ENCODE measurements around the gene WDR73. TPM values are rescaled to one million over a fixed set of nuclear protein-coding genes. Genes with fewer than 3 reads are reported as not detected.

WDR73 gene
- total RNA-seq: 12.2 and 21.3 TPM in 2 replicates

DNA sequence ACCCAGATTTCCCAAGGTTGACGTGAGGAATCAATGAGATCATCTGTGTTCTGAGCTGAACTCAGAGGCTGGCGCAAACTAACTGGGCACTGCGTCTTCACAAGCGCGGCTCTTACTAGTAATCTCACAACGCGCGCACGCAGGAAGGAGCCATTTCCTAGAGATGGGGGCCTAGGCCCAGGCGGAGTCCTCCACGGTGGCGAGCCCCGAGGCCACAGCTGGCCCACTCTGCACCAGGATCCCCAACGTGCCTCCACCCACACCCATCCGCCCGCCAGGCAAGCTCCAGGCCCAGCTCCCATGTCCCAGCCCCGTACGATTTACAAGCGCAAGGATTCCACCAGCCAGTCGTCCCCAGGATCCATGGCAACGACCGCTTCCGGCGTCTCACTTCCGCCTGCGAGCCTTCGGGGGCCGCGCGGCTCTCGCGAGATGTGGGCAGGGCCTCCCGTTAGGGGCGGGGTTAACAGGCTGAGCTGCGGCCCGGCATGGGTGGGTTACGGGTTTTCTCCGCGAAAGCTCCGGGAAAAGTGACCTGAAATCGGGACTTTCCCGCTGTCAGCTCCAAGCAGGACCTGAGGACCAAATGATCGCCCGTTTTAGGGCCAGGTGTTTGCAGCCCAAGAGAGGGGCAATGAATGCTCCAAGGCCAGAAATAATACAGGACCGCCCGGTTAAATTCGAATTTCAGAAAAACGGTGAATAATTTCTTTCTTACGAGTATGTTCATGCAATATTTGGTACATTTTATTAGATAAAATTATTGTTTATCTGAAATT, at the start of gene WDR73:
Gene WDR73, minus strand, starts transcription at position 374 of the 779 bp plus-strand sequence. Its CDS starts 9 bp downstream, at position 365.

DNA sequence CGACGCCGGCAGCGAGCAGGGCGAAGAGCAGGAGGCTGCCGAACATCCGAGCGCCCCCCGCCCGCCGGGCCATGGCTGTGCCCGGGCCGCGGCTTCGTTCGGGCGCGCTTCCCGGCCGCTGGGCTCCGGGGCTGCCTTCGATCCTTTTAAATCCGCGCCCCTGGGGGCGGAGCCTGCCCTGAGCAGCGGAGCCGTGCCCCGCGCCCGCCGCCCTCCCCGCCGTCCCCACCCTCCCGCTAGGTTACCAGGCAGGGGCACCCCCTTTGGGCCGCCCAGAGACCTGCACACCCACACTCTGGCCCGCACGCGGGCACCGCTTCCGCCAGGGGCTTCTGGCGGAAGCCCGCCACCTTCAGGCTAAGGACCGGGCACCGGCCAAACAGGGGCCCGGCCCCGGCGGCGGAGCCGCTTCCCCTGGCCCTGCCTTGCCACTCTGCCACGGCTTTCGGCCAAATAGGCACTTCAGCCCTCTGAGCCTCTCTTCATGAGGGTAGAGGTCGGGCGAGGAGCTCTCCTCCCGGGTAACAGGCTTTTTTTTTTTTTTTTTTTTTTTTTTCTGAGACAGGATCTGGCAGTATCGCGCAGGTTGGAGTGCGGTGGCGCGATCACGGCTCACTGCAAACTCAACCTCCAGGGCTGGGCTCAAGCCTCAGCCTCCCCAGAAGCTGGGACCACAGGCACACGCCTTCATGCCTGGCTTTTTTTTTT, 4.2 kb upstream of the WDR73 start, which contains the start of gene NMB:
Gene NMB, minus strand, starts transcription at position 120 of the 708 bp plus-strand sequence. Its CDS starts 47 bp downstream, at position 73.

DNA sequence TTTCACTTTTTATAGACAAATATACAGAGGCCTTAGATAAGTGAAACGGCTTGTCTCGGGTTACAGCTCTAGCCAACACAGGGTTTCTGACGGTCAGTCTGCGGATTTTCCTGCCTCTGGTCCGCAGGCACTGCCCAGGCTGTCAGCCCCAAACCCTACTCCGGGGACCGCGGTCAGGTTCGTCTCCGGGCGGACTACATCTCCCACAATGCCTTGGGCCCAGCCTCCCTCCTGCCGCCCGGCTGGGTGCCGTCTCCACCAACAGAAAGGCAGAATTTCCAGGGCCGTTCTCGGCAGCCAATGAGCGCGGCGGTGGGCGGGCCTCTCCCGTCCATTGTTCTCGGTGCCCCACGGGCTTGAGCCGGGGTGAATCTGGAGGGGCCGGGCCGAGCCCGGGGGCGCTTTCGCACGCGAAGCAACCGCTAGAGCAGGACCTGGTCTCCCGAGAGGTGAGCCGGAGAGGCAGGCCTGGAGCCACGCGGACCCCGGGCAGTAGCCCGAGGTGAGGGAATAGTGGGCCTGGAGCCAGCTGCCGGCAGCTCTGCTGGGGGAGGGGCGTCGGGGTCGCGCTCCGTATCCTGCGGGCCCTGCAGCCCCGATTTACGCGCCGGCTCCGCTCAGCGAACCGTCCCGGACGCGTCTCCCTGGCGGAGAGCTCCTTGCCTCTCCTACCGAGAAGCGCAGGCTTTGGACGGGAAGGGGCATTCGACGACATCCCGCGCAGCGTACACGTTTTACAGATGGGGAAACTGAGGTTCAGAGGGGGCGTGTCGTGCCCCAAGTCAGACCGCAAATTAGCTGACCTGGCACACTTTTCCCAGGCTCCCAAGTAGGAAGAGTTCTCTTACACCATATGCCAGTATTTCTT, 53.2 kb downstream of the WDR73 start, which contains the start of gene ZSCAN2:
Gene ZSCAN2, plus strand, starts transcription at position 323 of the 868 bp plus-strand sequence. CDS start 2,919 bp downstream, outside the sequence.

Other genes starting within 250 kb of the WDR73 start
- 13.7 and 18.9 TPM in 2 replicates for gene ZSCAN2, start 53.3 kb downstream of the WDR73 start, total RNA-seq
- 9.8 and 15.0 TPM in 2 replicates for gene NMB, start 3.9 kb upstream of the WDR73 start, total RNA-seq
- 108 and 113 TPM in 2 replicates for gene SEC11A, start 61.9 kb upstream of the WDR73 start, total RNA-seq
- 10.1 and 17.0 TPM in 2 replicates for gene ZNF592, start 94.3 kb upstream of the WDR73 start, total RNA-seq
- gene ALPK3, start 163.1 kb upstream of the WDR73 start, total RNA-seq: 15.3 and 16.9 TPM in 2 replicates
- gene SLC28A1, start 230.4 kb upstream of the WDR73 start, total RNA-seq: not detected in 2 replicates